Loucy (cell line): Measurements from ENCODE around the gene VPREB3.

Experiments
- H2AFZ ChIP-seq: fragments of 200-600 bp; sonication (generic); 2 replicates; pipeline ENCODE4 v1.6.0; 2016; ENCODE audit warnings: antibody characterized with exemption, mild to moderate bottlenecking, low read length, moderate library complexity
- H3F3A ChIP-seq: fragments of 200-600 bp; 2 replicates; pipeline ENCODE4 v1.6.0; 2016; ENCODE audit warnings: antibody characterized with exemption, low read depth, mild to moderate bottlenecking
- H3K27me3 ChIP-seq: fragments of 200-600 bp; sonication (generic); 2 replicates; pipeline ENCODE4 v1.6.1; 2014; ENCODE audit warnings: low read length, mild to moderate bottlenecking; ENCODE audit not compliant: insufficient read depth, poor library complexity, severe bottlenecking
- H3K36me3 ChIP-seq: fragments of 200-600 bp; sonication (generic); 2 replicates; pipeline ENCODE4 v1.6.1; 2016; ENCODE audit warnings: low read length; ENCODE audit not compliant: insufficient read depth
- H3K4me1 ChIP-seq: fragments of 200-600 bp; sonication (generic); 2 replicates; pipeline ENCODE4 v1.5.1; 2014; ENCODE audit warnings: low read length, mild to moderate bottlenecking; ENCODE audit not compliant: insufficient read depth, poor library complexity, severe bottlenecking
- H3K4me2 ChIP-seq: fragments of 200-600 bp; sonication (generic); 2 replicates; pipeline ENCODE4 v1.6.0; 2014; ENCODE audit warnings: antibody characterized with exemption, low read length, low read depth, mild to moderate bottlenecking; ENCODE audit not compliant: poor library complexity, severe bottlenecking
- H3K4me3 ChIP-seq: fragments of 200-600 bp; sonication (generic); 2 replicates; pipeline ENCODE4 v1.5.1; 2014; ENCODE audit warnings: low read length, mild to moderate bottlenecking, mixed read lengths; ENCODE audit not compliant: poor library complexity, severe bottlenecking
- H3K79me2 ChIP-seq: fragments of 200-600 bp; sonication (generic); 2 replicates; pipeline ENCODE4 v1.6.1; 2014; ENCODE audit warnings: low read length; ENCODE audit not compliant: insufficient read depth
- H3K9ac ChIP-seq: fragments of 200-600 bp; sonication (generic); 2 replicates; pipeline ENCODE4 v1.6.0; 2014; ENCODE audit warnings: mild to moderate bottlenecking, low read depth, low read length, moderate library complexity; ENCODE audit not compliant: poor library complexity, severe bottlenecking
- H3K9me2 ChIP-seq: fragments of 200-600 bp; sonication (generic); replicated peaks from 2 replicates; pipeline ENCODE4 v1.6.1; 2016; ENCODE audit warnings: low read depth, low read length, mixed read lengths
- H3K9me3 ChIP-seq: fragments of 200-600 bp; sonication (generic); 2 replicates; pipeline ENCODE4 v1.6.1; 2014; ENCODE audit warnings: mild to moderate bottlenecking, antibody characterized with exemption, low read length, low read depth; ENCODE audit not compliant: insufficient read depth
- H4K20me1 ChIP-seq: fragments of 200-600 bp; sonication (generic); 2 replicates; pipeline ENCODE4 v1.6.0; 2014; ENCODE audit warnings: antibody characterized with exemption, low read length, mild to moderate bottlenecking; ENCODE audit not compliant: insufficient read depth, poor library complexity, severe bottlenecking
- CTCF ChIP-seq: fragments of 200-600 bp; sonication (generic); conservative IDR thresholded peaks from 2 replicates; pipeline ENCODE4 v1.5.1; 2014; ENCODE audit warnings: mild to moderate bottlenecking, antibody characterized with exemption, low read length
- EZH2phosphoT487 ChIP-seq: fragments of 200-600 bp; IDR thresholded peaks from 2 replicates; pipeline ENCODE4 v1.6.1; 2018; ENCODE audit warnings: antibody characterized with exemption, mild to moderate bottlenecking, moderate library complexity, borderline replicate concordance

Gene VPREB3

GRCh38 chr22:23745791-23746190 is 8.4 kb downstream of the VPREB3 start:
- Histone ChIP-seq H3K27me3 (no peaks in the 10 kb centered on the region), H3F3A (no peaks in the 10 kb centered on the region), H2AFZ (no peak overlapping the region), H3K9ac (no peak overlapping the region), H3K9me3 (no peaks in the 10 kb centered on the region), H3K4me1 (peaks cover 12% of the 10 kb centered on the region), H3K79me2 (peaks cover 23% of the 10 kb centered on the region; the same call in 1 of the 2 replicates), H3K4me3 (no peak overlapping the region), H3K36me3 (peaks cover 21% of the 10 kb centered on the region; the same call in 1 of the 2 replicates), H4K20me1 (no peaks in the 10 kb centered on the region), H3K4me2 (no peak overlapping the region), H3K9me2 (no peaks in the 10 kb centered on the region)
- TF ChIP-seq CTCF (no peak), EZH2phosphoT487 (no peak)

- H2AFZ ChIP-seq, result no peak overlapping the region
- peaks cover 21% of the 10 kb centered on the region; the same call in 1 of the 2 replicates for H3K36me3 ChIP-seq
- H3K4me1 ChIP-seq, result peaks cover under 1% of the 10 kb centered on the region
- H3K9me3 ChIP-seq, result no peaks in the 10 kb centered on the region
- no peak overlapping the region for H3K4me2 ChIP-seq
- no peak for TF ChIP-seq CTCF
- TF ChIP-seq EZH2phosphoT487, result no peak
- H4K20me1 ChIP-seq, result no peaks in the 10 kb centered on the region
- no peak overlapping the region for H3K9ac ChIP-seq
- H3K79me2 ChIP-seq, result peaks cover 11% of the 10 kb centered on the region; the same call in 1 of the 2 replicates
- no peaks in the 10 kb centered on the region for H3K27me3 ChIP-seq
- no peak overlapping the region for H3K4me3 ChIP-seq
- no peaks in the 10 kb centered on the region for H3K9me2 ChIP-seq
- H3F3A ChIP-seq, result no peaks in the 10 kb centered on the region
Observed at GRCh38 chr22:23744485-23744884, 9.7 kb downstream of the VPREB3 start.

- Histone ChIP-seq H3K27me3 (no peaks in the 10 kb centered on the region), H3K9ac (no peak overlapping the region), H4K20me1 (no peaks in the 10 kb centered on the region), H3K9me3 (no peaks in the 10 kb centered on the region), H3K9me2 (no peaks in the 10 kb centered on the region), H3K79me2 (peaks cover 10% of the 10 kb centered on the region; the same call in 1 of the 2 replicates), H3K36me3 (peaks cover 21% of the 10 kb centered on the region; the same call in 1 of the 2 replicates), H3K4me2 (no peak overlapping the region), H3K4me1 (no peaks in the 10 kb centered on the region), H3F3A (no peaks in the 10 kb centered on the region), H3K4me3 (no peak overlapping the region), H2AFZ (no peak overlapping the region)
- TF ChIP-seq EZH2phosphoT487 (no peak), CTCF (no peak)
Observed at GRCh38 chr22:23744001-23744400, 10.2 kb downstream of the VPREB3 start.
